H1 (cell line): ENCODE measurements around the gene CNPY3.

Experiments used
- CTCF ChIP-seq, 3 experiments: IDR thresholded peaks; 1 replicate in 2 of 3; 2 replicates in 1 of 3; pipeline versions ENCODE4 v1.5.1 to v1.6.1; 2011; ENCODE audit warnings: low read length in 3 of 3, mild to moderate bottlenecking in 3 of 3, inconsistent platforms in 2 of 3, low read depth in 1 of 3, moderate library complexity in 1 of 3; ENCODE audit not compliant: insufficient read depth in 1 of 3; ENCODE audit errors: control extremely low read depth in 1 of 3
- YY1 ChIP-seq: IDR thresholded peaks from 2 replicates; pipeline ENCODE4 v1.6.1; 2011; ENCODE audit warnings: low read depth, mild to moderate bottlenecking, low read length

GRCh38 chr6:42942444-42942843, 13.2 kb downstream of the CNPY3 start:
- no peak for TF ChIP-seq CTCF (IDR thresholded peaks at IDR 0.05; ENCODE audit: control extremely low read depth in 1 of 3, insufficient read depth in 1 of 3, low read depth in 1 of 3, low read length in 3 of 3)
- no peak for TF ChIP-seq YY1
